ENCODE measurements around the gene DESI1.
"Not testable (repeated sequence)": the region's sequence is repeated elsewhere in the genome, so short reads cannot be mapped to it uniquely, and the experiment has no call there.

DESI1 gene

DNA sequence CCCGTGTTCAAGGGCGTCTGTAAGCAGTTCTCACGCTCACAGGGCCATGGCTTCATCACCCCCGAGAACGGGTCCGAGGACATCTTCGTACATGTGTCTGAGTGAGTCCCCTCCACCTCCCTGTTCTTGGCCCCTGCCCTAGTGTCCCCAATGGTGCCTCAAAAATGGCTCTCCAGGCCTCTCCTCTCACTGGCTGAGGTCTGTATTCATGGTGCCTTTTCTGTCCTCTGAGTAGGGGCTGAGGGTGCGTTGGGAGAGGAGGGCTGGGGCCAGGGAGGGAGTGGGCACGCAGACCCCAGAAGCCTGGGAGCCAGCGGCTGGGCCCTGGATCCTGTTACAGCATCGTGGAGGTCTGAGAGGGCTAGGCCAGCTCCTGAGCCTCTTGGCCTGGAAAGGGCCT lies 47.2 kb downstream of the DESI1 start:
- Histone ChIP-seq H3K9me2 (replicated peaks; ENCODE audit: insufficient read depth, low read length) (no peaks in the 10 kb centered on the region), H3K27me3 (ENCODE audit: low read length) (no peaks in the 10 kb centered on the region), H3K36me3 (ENCODE audit: low read length) (no peaks in the 10 kb centered on the region), H2AFZ (ENCODE audit: low read depth, low read length, severe bottlenecking) (no peak overlapping the region), H3F3A (ENCODE audit: insufficient read depth) (no peaks in the 10 kb centered on the region), H3K9ac (ENCODE audit: low read length) (no peak overlapping the region), H3K4me2 (ENCODE audit: low read depth, low read length, poor library complexity, severe bottlenecking) (no peak overlapping the region), H4K20me1 (ENCODE audit: low read depth, low read length) (no peaks in the 10 kb centered on the region), H3K9me3 (ENCODE audit: insufficient read depth, low read length) (no peaks in the 10 kb centered on the region), H3K4me3 (ENCODE audit: insufficient read depth, low read length, poor library complexity, severe bottlenecking) (no peak overlapping the region), H3K27ac (ENCODE audit: low read depth, low read length) (no peak overlapping the region), H3K79me2 (ENCODE audit: insufficient read depth, low read length) (no peaks in the 10 kb centered on the region)
- TF ChIP-seq EZH2phosphoT487 (conservative IDR thresholded peaks at IDR 0.05; ENCODE audit: low read length) = no peak
- TF ChIP-seq, protein P1, sequence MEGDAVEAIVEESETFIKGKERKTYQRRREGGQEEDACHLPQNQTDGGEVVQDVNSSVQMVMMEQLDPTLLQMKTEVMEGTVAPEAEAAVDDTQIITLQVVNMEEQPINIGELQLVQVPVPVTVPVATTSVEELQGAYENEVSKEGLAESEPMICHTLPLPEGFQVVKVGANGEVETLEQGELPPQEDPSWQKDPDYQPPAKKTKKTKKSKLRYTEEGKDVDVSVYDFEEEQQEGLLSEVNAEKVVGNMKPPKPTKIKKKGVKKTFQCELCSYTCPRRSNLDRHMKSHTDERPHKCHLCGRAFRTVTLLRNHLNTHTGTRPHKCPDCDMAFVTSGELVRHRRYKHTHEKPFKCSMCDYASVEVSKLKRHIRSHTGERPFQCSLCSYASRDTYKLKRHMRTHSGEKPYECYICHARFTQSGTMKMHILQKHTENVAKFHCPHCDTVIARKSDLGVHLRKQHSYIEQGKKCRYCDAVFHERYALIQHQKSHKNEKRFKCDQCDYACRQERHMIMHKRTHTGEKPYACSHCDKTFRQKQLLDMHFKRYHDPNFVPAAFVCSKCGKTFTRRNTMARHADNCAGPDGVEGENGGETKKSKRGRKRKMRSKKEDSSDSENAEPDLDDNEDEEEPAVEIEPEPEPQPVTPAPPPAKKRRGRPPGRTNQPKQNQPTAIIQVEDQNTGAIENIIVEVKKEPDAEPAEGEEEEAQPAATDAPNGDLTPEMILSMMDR (IDR thresholded peaks at IDR 0.05; ENCODE audit: insufficient read depth, low read length, poor library complexity, severe bottlenecking) = no peak

DNA sequence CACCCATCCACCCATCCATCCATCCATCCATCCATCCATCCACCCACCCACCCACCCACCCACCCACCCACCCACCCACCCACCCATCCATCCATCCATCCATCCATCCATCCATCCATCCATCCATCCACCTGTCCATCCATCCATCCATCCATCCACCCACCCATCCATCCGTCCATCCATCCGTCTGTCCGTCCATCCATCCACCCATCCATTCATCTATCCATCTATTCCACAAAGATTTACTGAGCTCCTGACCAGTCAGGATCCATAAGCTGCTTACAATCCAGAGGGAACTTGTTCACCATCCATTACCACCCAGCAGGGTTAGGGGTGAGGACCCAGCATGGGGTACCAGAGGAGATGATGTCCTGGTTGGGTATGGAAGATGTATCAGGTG lies 48.5 kb downstream of the DESI1 start:
- H3K27ac ChIP-seq (ENCODE audit: low read depth, low read length); H3K9me2 ChIP-seq (replicated peaks; ENCODE audit: insufficient read depth, low read length); H3K4me2 ChIP-seq (ENCODE audit: low read depth, low read length, poor library complexity, severe bottlenecking); H4K20me1 ChIP-seq (ENCODE audit: low read depth, low read length); H3K9ac ChIP-seq (ENCODE audit: low read length); H3K27me3 ChIP-seq (ENCODE audit: low read length); H3F3A ChIP-seq (ENCODE audit: insufficient read depth); H3K9me3 ChIP-seq (ENCODE audit: insufficient read depth, low read length); H3K4me3 ChIP-seq (ENCODE audit: insufficient read depth, low read length, poor library complexity, severe bottlenecking); H3K79me2 ChIP-seq (ENCODE audit: insufficient read depth, low read length); H2AFZ ChIP-seq (ENCODE audit: low read depth, low read length, severe bottlenecking); H3K36me3 ChIP-seq (ENCODE audit: low read length): not testable (repeated sequence)

DNA sequence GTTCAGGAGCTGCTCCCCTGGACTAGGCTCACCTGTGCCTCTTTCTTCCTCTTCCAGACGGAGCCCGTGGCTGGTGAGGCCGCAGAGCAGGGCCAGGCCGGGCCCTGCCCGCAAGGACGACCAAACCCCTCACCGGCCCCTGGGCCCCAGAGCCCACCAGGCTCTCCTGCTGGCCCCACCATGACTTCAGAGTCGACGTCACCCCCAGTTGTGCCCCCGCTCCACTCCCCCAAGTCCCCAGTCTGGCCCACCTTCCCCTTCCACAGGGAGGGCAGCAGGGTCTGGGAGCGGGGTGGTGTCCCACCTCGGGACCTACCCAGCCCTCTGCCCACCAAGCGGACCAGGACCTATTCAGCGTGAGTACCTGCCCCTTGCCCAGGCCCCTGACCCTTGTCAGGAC lies 49.1 kb downstream of the DESI1 start:
- H3K27ac ChIP-seq (ENCODE audit: low read depth, low read length) = no peak overlapping the region
- no peak overlapping the region for H3K9ac ChIP-seq (ENCODE audit: low read length)
- no peak overlapping the region for H2AFZ ChIP-seq (ENCODE audit: low read depth, low read length, severe bottlenecking)
- no peaks in the 10 kb centered on the region for H3K79me2 ChIP-seq (ENCODE audit: insufficient read depth, low read length)
- TF ChIP-seq, protein P1 (IDR thresholded peaks at IDR 0.05; ENCODE audit: insufficient read depth, low read length, poor library complexity, severe bottlenecking) = no peak
- no peak for TF ChIP-seq EZH2phosphoT487 (conservative IDR thresholded peaks at IDR 0.05; ENCODE audit: low read length)
- H3K9me2 ChIP-seq (replicated peaks; ENCODE audit: insufficient read depth, low read length) = no peaks in the 10 kb centered on the region
- no peaks in the 10 kb centered on the region for H3K9me3 ChIP-seq (ENCODE audit: insufficient read depth, low read length)
- no peak overlapping the region for H3K4me2 ChIP-seq (ENCODE audit: low read depth, low read length, poor library complexity, severe bottlenecking)
- H3F3A ChIP-seq (ENCODE audit: insufficient read depth) = no peaks in the 10 kb centered on the region
- H4K20me1 ChIP-seq (ENCODE audit: low read depth, low read length) = no peaks in the 10 kb centered on the region
- no peaks in the 10 kb centered on the region for H3K27me3 ChIP-seq (ENCODE audit: low read length)
- H3K36me3 ChIP-seq (ENCODE audit: low read length) = no peaks in the 10 kb centered on the region
- H3K4me3 ChIP-seq (ENCODE audit: insufficient read depth, low read length, poor library complexity, severe bottlenecking) = no peak overlapping the region

DNA sequence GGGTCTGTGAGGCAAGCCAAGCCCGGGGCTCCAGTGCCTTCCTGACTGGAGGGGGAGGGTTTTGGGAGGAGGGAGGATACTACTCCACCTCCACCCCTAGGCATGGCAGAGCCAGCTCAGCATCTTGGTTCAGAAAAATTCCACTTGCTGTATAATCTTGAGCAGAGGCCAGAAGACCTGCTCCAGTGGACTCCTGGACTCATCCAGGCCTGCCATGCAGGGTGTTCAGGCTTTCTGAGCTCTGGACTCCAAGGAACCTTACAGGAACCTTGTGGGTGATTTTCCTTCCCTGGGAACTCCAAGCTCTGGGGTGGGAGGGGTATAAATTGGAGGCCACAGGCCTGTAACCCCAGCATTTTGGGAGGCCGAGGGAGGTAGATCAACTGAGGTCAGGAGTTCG lies 50.6 kb downstream of the DESI1 start:
- Histone ChIP-seq H3K9ac (ENCODE audit: low read length) (no peak overlapping the region), H3K79me2 (ENCODE audit: insufficient read depth, low read length) (no peaks in the 10 kb centered on the region), H3K9me3 (ENCODE audit: insufficient read depth, low read length) (no peaks in the 10 kb centered on the region), H3K36me3 (ENCODE audit: low read length) (no peaks in the 10 kb centered on the region), H3K4me2 (ENCODE audit: low read depth, low read length, poor library complexity, severe bottlenecking) (no peak overlapping the region), H3F3A (ENCODE audit: insufficient read depth) (no peaks in the 10 kb centered on the region), H3K27me3 (ENCODE audit: low read length) (no peaks in the 10 kb centered on the region), H3K4me3 (ENCODE audit: insufficient read depth, low read length, poor library complexity, severe bottlenecking) (no peak overlapping the region), H4K20me1 (ENCODE audit: low read depth, low read length) (no peaks in the 10 kb centered on the region), H2AFZ (ENCODE audit: low read depth, low read length, severe bottlenecking) (no peak overlapping the region), H3K27ac (ENCODE audit: low read depth, low read length) (no peak overlapping the region), H3K9me2 (replicated peaks; ENCODE audit: insufficient read depth, low read length) (no peaks in the 10 kb centered on the region)
- TF ChIP-seq, protein P1 (IDR thresholded peaks at IDR 0.05; ENCODE audit: insufficient read depth, low read length, poor library complexity, severe bottlenecking) = no peak
- TF ChIP-seq EZH2phosphoT487 (conservative IDR thresholded peaks at IDR 0.05; ENCODE audit: low read length) = no peak
